Peyer's patch (tissue), 4 donors: ENCODE data around the gene SUMO4.

Experiments used
- CTCF ChIP-seq, 6 experiments: fragments of 450-650 bp in 4 of 6; fragments of 200-600 bp in 2 of 6; sonication (generic) in 1 of 6; IDR thresholded peaks; one replicate each; pipeline ENCODE4 v1.5.1; 2017 to 2019; ENCODE audit warnings: antibody characterized with exemption in 6 of 6, mild to moderate bottlenecking in 3 of 6, moderate library complexity in 1 of 6
- POLR2A ChIP-seq, 2 donors: fragments of 450-650 bp; IDR thresholded peaks; one replicate each; pipeline ENCODE4 v1.5.1; 2017; ENCODE audit warnings: antibody characterized with exemption in 2 of 2, mild to moderate bottlenecking in 2 of 2, moderate library complexity in 2 of 2

- TF ChIP-seq CTCF (IDR thresholded peaks at IDR 0.05) (no peak), POLR2A (IDR thresholded peaks at IDR 0.05) (no peak)
Observed at GRCh38 chr6:149383371-149383770, 16.7 kb upstream of the SUMO4 start.
